ENCODE data around the gene SNED1. TPM values are rescaled to one million over a fixed set of nuclear protein-coding genes. Genes with fewer than 3 reads are reported as not detected.

SNED1 gene
- total and polyA plus RNA-seq, 2 experiments from 2014 or later, result 1.5 to 2.8 TPM

DNA sequence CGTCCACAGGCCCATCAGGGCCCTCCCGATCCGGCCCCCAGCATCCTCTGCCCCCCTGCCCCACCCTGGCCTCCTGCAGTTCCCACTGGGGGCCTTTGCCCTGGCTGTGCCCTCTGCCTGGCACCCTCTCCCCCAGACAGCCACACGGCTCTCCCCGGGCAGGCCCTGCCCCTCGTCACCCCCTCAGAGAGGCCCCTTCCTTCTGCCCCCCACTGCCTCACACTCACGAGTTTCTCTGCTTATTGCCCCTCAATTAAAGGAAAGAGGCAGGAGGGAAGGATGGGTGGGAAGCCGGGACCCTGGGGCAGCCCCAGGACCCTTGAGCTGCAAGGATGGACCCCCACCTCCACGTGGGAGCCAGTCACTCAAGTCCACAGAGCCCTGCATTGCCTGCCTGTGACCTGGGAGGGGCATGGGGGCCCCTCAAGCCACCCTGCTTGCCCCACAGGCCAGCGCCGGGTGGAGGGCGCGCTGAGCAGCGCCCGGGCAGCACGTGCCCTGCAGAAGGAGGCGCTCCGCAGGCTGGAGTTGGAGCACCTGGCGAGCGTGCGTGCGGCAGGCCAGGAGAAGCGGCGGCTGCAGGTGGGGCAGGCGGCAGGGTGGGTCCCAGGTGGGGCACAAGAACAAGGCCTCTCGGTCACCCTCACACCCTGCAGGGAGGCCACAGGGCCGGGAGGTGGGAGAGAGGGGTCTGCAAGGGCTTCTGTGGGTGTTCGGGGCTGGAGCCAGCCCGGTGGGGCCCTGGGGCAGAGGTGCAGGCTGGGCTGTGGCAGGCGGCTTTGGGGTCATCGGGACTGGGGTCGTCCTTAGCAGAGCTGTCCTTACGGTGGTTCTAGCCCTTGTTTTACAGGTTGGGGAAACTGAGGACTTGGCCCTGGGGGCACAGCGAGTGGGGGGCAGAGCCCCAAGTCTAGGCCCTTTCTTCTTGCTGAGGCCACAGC is 30.5 kb upstream of the SNED1 start (continued):
- TF ChIP-seq, protein P1, sequence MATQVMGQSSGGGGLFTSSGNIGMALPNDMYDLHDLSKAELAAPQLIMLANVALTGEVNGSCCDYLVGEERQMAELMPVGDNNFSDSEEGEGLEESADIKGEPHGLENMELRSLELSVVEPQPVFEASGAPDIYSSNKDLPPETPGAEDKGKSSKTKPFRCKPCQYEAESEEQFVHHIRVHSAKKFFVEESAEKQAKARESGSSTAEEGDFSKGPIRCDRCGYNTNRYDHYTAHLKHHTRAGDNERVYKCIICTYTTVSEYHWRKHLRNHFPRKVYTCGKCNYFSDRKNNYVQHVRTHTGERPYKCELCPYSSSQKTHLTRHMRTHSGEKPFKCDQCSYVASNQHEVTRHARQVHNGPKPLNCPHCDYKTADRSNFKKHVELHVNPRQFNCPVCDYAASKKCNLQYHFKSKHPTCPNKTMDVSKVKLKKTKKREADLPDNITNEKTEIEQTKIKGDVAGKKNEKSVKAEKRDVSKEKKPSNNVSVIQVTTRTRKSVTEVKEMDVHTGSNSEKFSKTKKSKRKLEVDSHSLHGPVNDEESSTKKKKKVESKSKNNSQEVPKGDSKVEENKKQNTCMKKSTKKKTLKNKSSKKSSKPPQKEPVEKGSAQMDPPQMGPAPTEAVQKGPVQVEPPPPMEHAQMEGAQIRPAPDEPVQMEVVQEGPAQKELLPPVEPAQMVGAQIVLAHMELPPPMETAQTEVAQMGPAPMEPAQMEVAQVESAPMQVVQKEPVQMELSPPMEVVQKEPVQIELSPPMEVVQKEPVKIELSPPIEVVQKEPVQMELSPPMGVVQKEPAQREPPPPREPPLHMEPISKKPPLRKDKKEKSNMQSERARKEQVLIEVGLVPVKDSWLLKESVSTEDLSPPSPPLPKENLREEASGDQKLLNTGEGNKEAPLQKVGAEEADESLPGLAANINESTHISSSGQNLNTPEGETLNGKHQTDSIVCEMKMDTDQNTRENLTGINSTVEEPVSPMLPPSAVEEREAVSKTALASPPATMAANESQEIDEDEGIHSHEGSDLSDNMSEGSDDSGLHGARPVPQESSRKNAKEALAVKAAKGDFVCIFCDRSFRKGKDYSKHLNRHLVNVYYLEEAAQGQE (IDR thresholded peaks at IDR 0.05; ENCODE audit: unreplicated experiment), result no peak
- TF ChIP-seq POLR2AphosphoS5 (IDR thresholded peaks at IDR 0.05; ENCODE audit: low read depth) (no peak), NANOG (IDR thresholded peaks at IDR 0.05; ENCODE audit: borderline replicate concordance) (no peak), JUNB (IDR thresholded peaks at IDR 0.05; ENCODE audit: unreplicated experiment) (no peak), CREB1 (CRISPR knock-in tag; IDR thresholded peaks at IDR 0.05; ENCODE audit: low read depth) (no peak), ZNF331 (CRISPR knock-in tag; IDR thresholded peaks at IDR 0.05; ENCODE audit: low read depth) (no peak)
- TF ChIP-seq, protein P2, sequence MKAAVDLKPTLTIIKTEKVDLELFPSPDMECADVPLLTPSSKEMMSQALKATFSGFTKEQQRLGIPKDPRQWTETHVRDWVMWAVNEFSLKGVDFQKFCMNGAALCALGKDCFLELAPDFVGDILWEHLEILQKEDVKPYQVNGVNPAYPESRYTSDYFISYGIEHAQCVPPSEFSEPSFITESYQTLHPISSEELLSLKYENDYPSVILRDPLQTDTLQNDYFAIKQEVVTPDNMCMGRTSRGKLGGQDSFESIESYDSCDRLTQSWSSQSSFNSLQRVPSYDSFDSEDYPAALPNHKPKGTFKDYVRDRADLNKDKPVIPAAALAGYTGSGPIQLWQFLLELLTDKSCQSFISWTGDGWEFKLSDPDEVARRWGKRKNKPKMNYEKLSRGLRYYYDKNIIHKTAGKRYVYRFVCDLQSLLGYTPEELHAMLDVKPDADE (IDR thresholded peaks at IDR 0.05), result no peak

DNA sequence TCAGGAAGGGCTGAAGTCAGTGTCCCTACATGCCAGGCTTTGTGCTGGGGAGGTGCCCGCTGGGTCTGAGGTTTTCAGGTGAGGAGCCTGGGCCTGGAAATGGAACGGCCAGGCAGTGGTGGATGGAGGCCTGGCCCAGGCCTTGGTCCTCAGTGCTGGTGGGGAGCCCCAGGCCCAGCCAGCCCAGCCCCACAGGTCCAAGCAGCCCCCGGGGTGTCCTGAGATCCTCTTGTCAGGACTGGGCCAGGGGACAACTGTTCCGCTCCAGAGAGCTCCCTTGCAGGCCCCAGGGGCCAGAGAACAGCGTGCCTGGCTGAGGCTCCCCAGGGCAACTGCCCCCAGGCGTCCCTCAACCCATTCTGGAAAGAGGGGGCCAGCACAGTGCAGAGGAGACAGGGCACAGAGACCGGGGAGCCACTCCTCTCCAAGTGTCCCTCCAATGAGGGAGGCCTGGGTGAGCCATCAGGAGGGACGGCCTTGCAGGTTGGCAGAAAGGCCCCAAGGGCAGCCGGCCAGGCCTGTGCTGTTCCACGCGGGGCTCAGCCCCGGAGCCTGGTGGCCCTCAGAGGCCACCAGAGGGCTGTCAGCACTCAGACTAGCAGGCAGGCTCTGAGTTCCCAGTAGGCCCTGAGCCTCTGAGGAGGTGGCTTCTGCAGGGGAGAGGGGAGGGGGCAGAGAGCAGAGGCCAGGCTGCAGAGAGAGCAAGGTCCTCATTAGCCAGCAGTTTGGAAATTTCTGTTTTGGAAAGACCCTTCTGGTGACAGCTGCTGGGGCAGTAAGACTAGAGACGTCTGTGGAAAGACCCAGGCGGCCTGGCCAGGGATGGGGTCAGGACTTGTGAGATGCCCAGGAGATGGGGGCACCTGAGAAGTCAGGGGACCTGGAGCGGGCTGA is 29.4 kb upstream of the SNED1 start:
- no peak overlapping the region for H3K4me3 ChIP-seq
- H3K27ac ChIP-seq (ENCODE audit: low read depth), result no peak overlapping the region
- DNase-seq (ENCODE audit: low spot score), result no peak
- Mint-ChIP-seq H3K27ac (no peak overlapping the region; the same call in 1 of the 2 replicates), H3K36me3 (ENCODE audit: low read depth) (no peaks in the 10 kb centered on the region; the same call in 2 of the 3 replicates), H3K27me3 (ENCODE audit: insufficient read depth, low read depth, poor library complexity) (peaks cover 4% of the 10 kb centered on the region), H3K4me3 (no peak overlapping the region), H3K9me3 (no peaks in the 10 kb centered on the region), H3K4me1 (no peaks in the 10 kb centered on the region)
- H3K9me2 ChIP-seq (ENCODE audit: insufficient read depth), result no peaks in the 10 kb centered on the region
- H4K20me1 ChIP-seq (replicated peaks; ENCODE audit: insufficient read depth), result no peaks in the 10 kb centered on the region
- H3F3A ChIP-seq (replicated peaks; ENCODE audit: low read depth), result no peaks in the 10 kb centered on the region
- H3K36me3 ChIP-seq (ENCODE audit: insufficient read depth), result no peaks in the 10 kb centered on the region
- no peak overlapping the region for H3K4me2 ChIP-seq
- H3K79me2 ChIP-seq (replicated peaks; ENCODE audit: insufficient read depth), result no peaks in the 10 kb centered on the region
- ATAC-seq, result peak; percentile 76
- no peaks in the 10 kb centered on the region for H3K4me1 ChIP-seq (ENCODE audit: insufficient read depth)
- H2AFZ ChIP-seq, result no peak overlapping the region
- H3K27me3 ChIP-seq (ENCODE audit: insufficient read depth), result no peaks in the 10 kb centered on the region
- TF ChIP-seq, protein P3, sequence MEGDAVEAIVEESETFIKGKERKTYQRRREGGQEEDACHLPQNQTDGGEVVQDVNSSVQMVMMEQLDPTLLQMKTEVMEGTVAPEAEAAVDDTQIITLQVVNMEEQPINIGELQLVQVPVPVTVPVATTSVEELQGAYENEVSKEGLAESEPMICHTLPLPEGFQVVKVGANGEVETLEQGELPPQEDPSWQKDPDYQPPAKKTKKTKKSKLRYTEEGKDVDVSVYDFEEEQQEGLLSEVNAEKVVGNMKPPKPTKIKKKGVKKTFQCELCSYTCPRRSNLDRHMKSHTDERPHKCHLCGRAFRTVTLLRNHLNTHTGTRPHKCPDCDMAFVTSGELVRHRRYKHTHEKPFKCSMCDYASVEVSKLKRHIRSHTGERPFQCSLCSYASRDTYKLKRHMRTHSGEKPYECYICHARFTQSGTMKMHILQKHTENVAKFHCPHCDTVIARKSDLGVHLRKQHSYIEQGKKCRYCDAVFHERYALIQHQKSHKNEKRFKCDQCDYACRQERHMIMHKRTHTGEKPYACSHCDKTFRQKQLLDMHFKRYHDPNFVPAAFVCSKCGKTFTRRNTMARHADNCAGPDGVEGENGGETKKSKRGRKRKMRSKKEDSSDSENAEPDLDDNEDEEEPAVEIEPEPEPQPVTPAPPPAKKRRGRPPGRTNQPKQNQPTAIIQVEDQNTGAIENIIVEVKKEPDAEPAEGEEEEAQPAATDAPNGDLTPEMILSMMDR (conservative IDR thresholded peaks at IDR 0.05; ENCODE audit: low read depth in 2 of 2), result peak in 1 of 2 experiments; percentile 41; a peak in 2 of 4 replicates
- TF ChIP-seq NANOG (IDR thresholded peaks at IDR 0.05; ENCODE audit: borderline replicate concordance), result no peak
- no peak for TF ChIP-seq JUNB (IDR thresholded peaks at IDR 0.05; ENCODE audit: unreplicated experiment)

Data from GM23338 (cell line).